ENCODE measurements around the gene TGM6. TPM values are rescaled to one million over a fixed set of nuclear protein-coding genes. Genes with fewer than 3 reads are reported as not detected.

TGM6 gene
- total and polyA plus RNA-seq, 8 donors, result not detected

GRCh38 chr20:2346188-2346587 lies 34.5 kb upstream of the TGM6 start:
- H3K9me3 ChIP-seq, result peaks cover 0 to 7% (median 5%) of the 10 kb centered on the region in 4 donors
- no peaks in the 10 kb centered on the region for H3K4me1 ChIP-seq
- H3K36me3 ChIP-seq, result no peaks in the 10 kb centered on the region
- H3K27ac ChIP-seq, result no peak overlapping the region
- 51 to 80% (median 63%) methylated on average over 3 of the region's 3 CpGs for WGBS, 5 donors
- DNase-seq, result no peak
- peaks cover 0 to 23% (median 0%) of the 10 kb centered on the region in 3 donors for H3K27me3 ChIP-seq
- TF ChIP-seq POLR2A (IDR thresholded peaks at IDR 0.05), result no peak
- no peak for TF ChIP-seq CTCF (IDR thresholded peaks at IDR 0.05)
- no peak for TF ChIP-seq EP300 (IDR thresholded peaks at IDR 0.05)
- TF ChIP-seq POLR2AphosphoS5 (IDR thresholded peaks at IDR 0.05), result no peak
- intact Hi-C loops (cut with DNase I; ENCODE audit: low total_unique reads), result no loop called here
- no peak overlapping the region for H3K4me3 ChIP-seq

- H3K4me1 ChIP-seq, result no peaks in the 10 kb centered on the region
- H3K36me3 ChIP-seq, result no peaks in the 10 kb centered on the region
- no peak overlapping the region for H3K27ac ChIP-seq
- TF ChIP-seq POLR2AphosphoS5 (IDR thresholded peaks at IDR 0.05) (no peak), CTCF (IDR thresholded peaks at IDR 0.05) (no peak), POLR2A (IDR thresholded peaks at IDR 0.05) (no peak), EP300 (IDR thresholded peaks at IDR 0.05) (no peak)
- 82 to 87% (median 84%) methylated on average over 5 of the region's 5 CpGs for WGBS, 5 donors
- DNase-seq, result no peak
- peaks cover 0 to 8% (median 6%) of the 10 kb centered on the region in 4 donors for H3K9me3 ChIP-seq
- intact Hi-C loops (cut with DNase I; ENCODE audit: low total_unique reads), result no loop called here
- H3K27me3 ChIP-seq, result peaks cover 0 to 26% (median 0%) of the 10 kb centered on the region in 3 donors
- H3K4me3 ChIP-seq, result no peak overlapping the region
These were observed 32.4 kb upstream of the TGM6 start for GRCh38 chr20:2348336-2348735.

GRCh38 chr20:2349801-2350200 lies 30.9 kb upstream of the TGM6 start:
- intact Hi-C loops (cut with DNase I; ENCODE audit: low total_unique reads), result no loop called here
- H3K27ac ChIP-seq, result no peak overlapping the region
- no peaks in the 10 kb centered on the region for H3K36me3 ChIP-seq
- DNase-seq, result no peak
- no peak overlapping the region for H3K4me3 ChIP-seq
- peaks cover 0 to 8% (median 6%) of the 10 kb centered on the region in 4 donors for H3K9me3 ChIP-seq
- peaks cover 0 to 27% (median 0%) of the 10 kb centered on the region in 3 donors for H3K27me3 ChIP-seq
- 45 to 60% (median 53%) methylated on average over 4 of the region's 4 CpGs for WGBS, 5 donors
- no peak for TF ChIP-seq POLR2A (IDR thresholded peaks at IDR 0.05)
- TF ChIP-seq POLR2AphosphoS5 (IDR thresholded peaks at IDR 0.05), result no peak
- no peak for TF ChIP-seq EP300 (IDR thresholded peaks at IDR 0.05)
- TF ChIP-seq CTCF (IDR thresholded peaks at IDR 0.05), result no peak
- no peaks in the 10 kb centered on the region for H3K4me1 ChIP-seq

- Histone ChIP-seq H3K36me3 (no peaks in the 10 kb centered on the region), H3K27me3 (peaks cover 0 to 27% (median 0%) of the 10 kb centered on the region in 3 donors), H3K4me1 (no peaks in the 10 kb centered on the region), H3K27ac (no peak overlapping the region), H3K4me3 (no peak overlapping the region), H3K9me3 (peaks cover 0 to 8% (median 6%) of the 10 kb centered on the region in 4 donors)
- intact Hi-C loops (cut with DNase I; ENCODE audit: low total_unique reads), result no loop called here
- no peak for TF ChIP-seq POLR2AphosphoS5 (IDR thresholded peaks at IDR 0.05)
- TF ChIP-seq CTCF (IDR thresholded peaks at IDR 0.05), result no peak
- no peak for TF ChIP-seq POLR2A (IDR thresholded peaks at IDR 0.05)
- TF ChIP-seq EP300 (IDR thresholded peaks at IDR 0.05), result no peak
- DNase-seq, result no peak
- WGBS, 5 donors, result 74 to 86% (median 80%) methylated on average over 5 of the region's 5 CpGs
These were observed 30.1 kb upstream of the TGM6 start for GRCh38 chr20:2350606-2351005.

Measured in stomach (tissue), 9 donors.